Tibial nerve (tissue), 4 donors: ENCODE results near the gene TSPYL4.

Source experiments
- EP300 ChIP-seq, 2 donors: sonication (generic); formaldehyde crosslinking; IDR thresholded peaks; one replicate each; pipeline ENCODE4 v1.6.1; 2017; ENCODE audit warnings: antibody characterized with exemption in 2 of 2, mild to moderate bottlenecking in 1 of 2
- TF ChIP-seq, protein P1 (sequence below), 5 experiments: fragments of 200-600 bp in 3 of 5; fragments of 450-650 bp in 2 of 5; sonication (generic) in 3 of 5; IDR thresholded peaks; one replicate each; pipeline ENCODE4 v1.5.1; 2016 to 2019; ENCODE audit warnings: antibody characterized with exemption in 5 of 5, mild to moderate bottlenecking in 3 of 5, moderate library complexity in 2 of 5

DNA sequence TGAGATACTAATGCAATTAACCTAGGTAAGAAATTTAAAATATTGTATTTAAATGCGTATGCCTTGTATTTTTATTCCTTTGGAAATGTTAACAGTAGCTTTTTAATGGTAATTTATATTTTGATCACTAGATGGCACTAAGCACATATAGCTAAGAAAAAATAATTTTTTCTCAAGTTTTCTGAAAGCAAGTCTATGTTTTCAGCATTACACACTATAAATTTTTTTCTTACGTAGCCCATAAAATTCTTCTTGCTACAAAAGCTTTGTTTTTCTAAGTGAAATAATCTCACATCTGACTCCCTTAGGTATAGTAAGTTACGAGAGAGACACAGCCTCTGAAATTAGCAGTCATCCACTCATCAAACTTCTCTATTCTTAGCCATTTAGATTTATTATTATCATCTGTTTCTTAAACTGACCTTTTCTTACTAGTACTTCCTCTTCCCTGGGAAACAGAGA lies 35.7 kb downstream of the TSPYL4 start:
- no peak for TF ChIP-seq EP300 (IDR thresholded peaks at IDR 0.05)
- TF ChIP-seq, protein P1, sequence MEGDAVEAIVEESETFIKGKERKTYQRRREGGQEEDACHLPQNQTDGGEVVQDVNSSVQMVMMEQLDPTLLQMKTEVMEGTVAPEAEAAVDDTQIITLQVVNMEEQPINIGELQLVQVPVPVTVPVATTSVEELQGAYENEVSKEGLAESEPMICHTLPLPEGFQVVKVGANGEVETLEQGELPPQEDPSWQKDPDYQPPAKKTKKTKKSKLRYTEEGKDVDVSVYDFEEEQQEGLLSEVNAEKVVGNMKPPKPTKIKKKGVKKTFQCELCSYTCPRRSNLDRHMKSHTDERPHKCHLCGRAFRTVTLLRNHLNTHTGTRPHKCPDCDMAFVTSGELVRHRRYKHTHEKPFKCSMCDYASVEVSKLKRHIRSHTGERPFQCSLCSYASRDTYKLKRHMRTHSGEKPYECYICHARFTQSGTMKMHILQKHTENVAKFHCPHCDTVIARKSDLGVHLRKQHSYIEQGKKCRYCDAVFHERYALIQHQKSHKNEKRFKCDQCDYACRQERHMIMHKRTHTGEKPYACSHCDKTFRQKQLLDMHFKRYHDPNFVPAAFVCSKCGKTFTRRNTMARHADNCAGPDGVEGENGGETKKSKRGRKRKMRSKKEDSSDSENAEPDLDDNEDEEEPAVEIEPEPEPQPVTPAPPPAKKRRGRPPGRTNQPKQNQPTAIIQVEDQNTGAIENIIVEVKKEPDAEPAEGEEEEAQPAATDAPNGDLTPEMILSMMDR (IDR thresholded peaks at IDR 0.05) = peak in 3 of 5 experiments; percentile 42 to 65 (median 56)
